ENCODE data around the gene ITM2B.
A peak's percentile ranks its signal among the peaks of the same experiment; 100 is the strongest.
"Not testable (repeated sequence)": the region's sequence is repeated elsewhere in the genome, so short reads cannot be mapped to it uniquely, and the experiment has no call there.

The ITM2B gene

GRCh38 chr13:48233046-48233888 is at the start of gene ITM2B:
ITM2B (plus strand) TSS chr13:48233206; CDS start chr13:48233361, 155 bp downstream.
- peak; percentile 74 for DNase-seq (ENCODE audit: low spot score)

GRCh38 chr13:48184260-48184659 is 48.7 kb upstream of the ITM2B start:
- no peak for DNase-seq (ENCODE audit: low spot score)

GRCh38 chr13:48185018-48185417 is 48.0 kb upstream of the ITM2B start:
- DNase-seq (ENCODE audit: low spot score), result no peak

GRCh38 chr13:48186722-48187121 is 46.3 kb upstream of the ITM2B start:
- no peak for DNase-seq (ENCODE audit: low spot score)

- no peak for DNase-seq (ENCODE audit: low spot score)
Observed at GRCh38 chr13:48188131-48188530, 44.9 kb upstream of the ITM2B start.

- no peak for DNase-seq (ENCODE audit: low spot score)
Observed at GRCh38 chr13:48188601-48189000, 44.4 kb upstream of the ITM2B start.

GRCh38 chr13:48189171-48189570 is 43.8 kb upstream of the ITM2B start:
- DNase-seq (ENCODE audit: low spot score), result no peak

GRCh38 chr13:48192411-48192935 is 40.5 kb upstream of the ITM2B start:
- DNase-seq (ENCODE audit: low spot score), result no peak

GRCh38 chr13:48194379-48194754 is 38.6 kb upstream of the ITM2B start:
- DNase-seq (ENCODE audit: low spot score), result no peak

GRCh38 chr13:48199404-48199946 is 33.5 kb upstream of the ITM2B start:
- no peak for DNase-seq (ENCODE audit: low spot score)

GRCh38 chr13:48201044-48201443 is 32.0 kb upstream of the ITM2B start:
- no peak for DNase-seq (ENCODE audit: low spot score)

GRCh38 chr13:48207207-48207606 is 25.8 kb upstream of the ITM2B start:
- DNase-seq (ENCODE audit: low spot score), result not testable (repeated sequence)

GRCh38 chr13:48210178-48210577 is 22.8 kb upstream of the ITM2B start:
- peak; percentile 17 for DNase-seq (ENCODE audit: low spot score)

GRCh38 chr13:48214519-48215121 is 18.4 kb upstream of the ITM2B start:
- DNase-seq (ENCODE audit: low spot score), result no peak

- not testable (repeated sequence) for DNase-seq (ENCODE audit: low spot score)
Observed at GRCh38 chr13:48215511-48216203, 17.3 kb upstream of the ITM2B start.

GRCh38 chr13:48216204-48216711 is 16.7 kb upstream of the ITM2B start:
- no peak for DNase-seq (ENCODE audit: low spot score)

- DNase-seq (ENCODE audit: low spot score), result no peak
Observed at GRCh38 chr13:48220592-48220980, 12.4 kb upstream of the ITM2B start.

GRCh38 chr13:48220981-48221685 is 11.9 kb upstream of the ITM2B start:
- no peak for DNase-seq (ENCODE audit: low spot score)

- no peak for DNase-seq (ENCODE audit: low spot score)
Observed at GRCh38 chr13:48221686-48222187, 11.3 kb upstream of the ITM2B start.

GRCh38 chr13:48222358-48223301 is 10.4 kb upstream of the ITM2B start:
- no peak for DNase-seq (ENCODE audit: low spot score)

Measured in LoVo (cell line).